ENCODE data around the gene AIFM2.
A peak's percentile ranks its signal among the peaks of the same experiment; 100 is the strongest.

AIFM2 gene

DNA sequence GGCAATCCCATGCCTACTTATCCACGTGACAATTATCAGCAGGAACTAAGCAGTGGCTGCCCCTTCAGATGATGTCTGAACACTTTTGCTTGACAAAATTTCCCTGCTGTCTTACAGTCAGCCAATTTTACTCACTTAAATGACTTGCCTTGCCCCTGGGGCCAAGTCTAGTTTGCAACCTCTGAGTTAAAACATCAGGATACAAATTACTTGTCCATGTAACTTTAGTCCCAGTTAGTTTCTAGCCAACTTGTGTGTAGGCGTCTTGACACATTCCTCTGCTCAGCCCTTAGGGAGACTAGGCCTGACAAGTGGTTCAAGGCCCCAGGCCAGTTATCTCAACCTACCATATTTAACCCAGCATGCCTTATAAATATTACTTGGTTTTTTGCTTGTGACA lies 25.5 kb upstream of the AIFM2 start:
- peaks cover 76% of the 10 kb centered on the region for H3K36me3 ChIP-seq
- no peaks in the 10 kb centered on the region for H3K9me3 ChIP-seq (ENCODE audit: severe bottlenecking)
- H3K27ac ChIP-seq: no peak overlapping the region
- H3K27me3 ChIP-seq (ENCODE audit: insufficient read depth, low read depth, severe bottlenecking): no peaks in the 10 kb centered on the region
- no peak overlapping the region for H3K4me3 ChIP-seq (ENCODE audit: low read depth, low read length)
- no peak for DNase-seq
- TF ChIP-seq, protein P1, sequence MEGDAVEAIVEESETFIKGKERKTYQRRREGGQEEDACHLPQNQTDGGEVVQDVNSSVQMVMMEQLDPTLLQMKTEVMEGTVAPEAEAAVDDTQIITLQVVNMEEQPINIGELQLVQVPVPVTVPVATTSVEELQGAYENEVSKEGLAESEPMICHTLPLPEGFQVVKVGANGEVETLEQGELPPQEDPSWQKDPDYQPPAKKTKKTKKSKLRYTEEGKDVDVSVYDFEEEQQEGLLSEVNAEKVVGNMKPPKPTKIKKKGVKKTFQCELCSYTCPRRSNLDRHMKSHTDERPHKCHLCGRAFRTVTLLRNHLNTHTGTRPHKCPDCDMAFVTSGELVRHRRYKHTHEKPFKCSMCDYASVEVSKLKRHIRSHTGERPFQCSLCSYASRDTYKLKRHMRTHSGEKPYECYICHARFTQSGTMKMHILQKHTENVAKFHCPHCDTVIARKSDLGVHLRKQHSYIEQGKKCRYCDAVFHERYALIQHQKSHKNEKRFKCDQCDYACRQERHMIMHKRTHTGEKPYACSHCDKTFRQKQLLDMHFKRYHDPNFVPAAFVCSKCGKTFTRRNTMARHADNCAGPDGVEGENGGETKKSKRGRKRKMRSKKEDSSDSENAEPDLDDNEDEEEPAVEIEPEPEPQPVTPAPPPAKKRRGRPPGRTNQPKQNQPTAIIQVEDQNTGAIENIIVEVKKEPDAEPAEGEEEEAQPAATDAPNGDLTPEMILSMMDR (IDR thresholded peaks at IDR 0.05; ENCODE audit: low read depth, low read length): no peak

DNA sequence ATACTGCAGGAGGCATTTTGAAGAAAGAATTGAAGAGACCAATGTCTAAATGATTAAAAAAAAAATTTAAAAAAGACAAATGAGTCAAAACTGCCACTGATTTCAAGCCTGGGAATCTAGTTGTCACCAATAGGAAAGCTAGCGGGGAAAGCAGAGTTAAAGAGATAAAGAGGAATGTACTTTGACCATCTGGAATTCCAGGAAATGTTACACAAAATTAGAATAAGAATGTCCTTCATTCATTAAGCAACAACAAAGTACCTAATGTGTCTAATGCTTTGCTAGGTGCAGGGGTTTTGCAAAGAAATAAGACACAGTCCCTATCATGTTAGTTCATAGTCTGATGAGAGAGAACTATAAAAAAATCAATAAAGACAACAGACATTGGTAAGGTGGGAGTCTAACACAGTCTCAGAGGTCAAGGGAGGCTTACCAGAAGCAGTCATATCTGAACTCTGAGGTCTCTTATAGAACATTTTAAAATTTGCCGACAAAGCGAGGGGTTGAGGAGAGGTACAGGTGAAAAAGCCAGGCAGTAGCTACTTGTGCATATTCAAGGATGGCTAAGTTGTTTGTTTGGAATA lies 22.7 kb upstream of the AIFM2 start:
- H3K36me3 ChIP-seq: peaks cover 78% of the 10 kb centered on the region
- H3K27ac ChIP-seq: no peak overlapping the region
- TF ChIP-seq, protein P1 (IDR thresholded peaks at IDR 0.05; ENCODE audit: low read depth, low read length): no peak
- no peak for DNase-seq
- H3K4me3 ChIP-seq (ENCODE audit: low read depth, low read length): no peak overlapping the region
- H3K9me3 ChIP-seq (ENCODE audit: severe bottlenecking): no peaks in the 10 kb centered on the region
- H3K27me3 ChIP-seq (ENCODE audit: insufficient read depth, low read depth, severe bottlenecking): no peaks in the 10 kb centered on the region

DNA sequence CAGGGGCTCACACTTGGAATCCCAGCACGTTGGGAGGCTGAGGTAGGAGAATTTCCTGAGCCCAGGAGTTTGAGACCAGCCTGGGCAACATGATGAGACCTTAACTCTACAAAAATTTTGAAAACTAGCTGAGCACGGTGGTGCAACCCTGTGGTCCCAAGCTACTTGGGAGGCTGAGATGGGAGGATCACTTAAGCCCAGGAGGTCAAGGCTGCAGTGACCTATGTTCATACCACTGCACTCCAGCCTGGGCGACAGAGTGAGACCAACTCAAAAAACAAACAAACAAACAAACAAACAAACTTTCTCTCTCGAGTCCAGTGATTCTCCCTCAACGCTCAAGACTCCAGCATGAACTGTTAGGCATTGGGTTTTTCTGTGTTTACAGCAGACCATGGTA lies 15.9 kb upstream of the AIFM2 start:
- DNase-seq: no peak
- Histone ChIP-seq H3K27me3 (ENCODE audit: insufficient read depth, low read depth, severe bottlenecking) (no peaks in the 10 kb centered on the region), H3K4me3 (ENCODE audit: low read depth, low read length) (no peak overlapping the region), H3K36me3 (peaks cover 25% of the 10 kb centered on the region), H3K9me3 (ENCODE audit: severe bottlenecking) (no peaks in the 10 kb centered on the region), H3K27ac (no peak overlapping the region)
- TF ChIP-seq, protein P1 (IDR thresholded peaks at IDR 0.05; ENCODE audit: low read depth, low read length): no peak

DNA sequence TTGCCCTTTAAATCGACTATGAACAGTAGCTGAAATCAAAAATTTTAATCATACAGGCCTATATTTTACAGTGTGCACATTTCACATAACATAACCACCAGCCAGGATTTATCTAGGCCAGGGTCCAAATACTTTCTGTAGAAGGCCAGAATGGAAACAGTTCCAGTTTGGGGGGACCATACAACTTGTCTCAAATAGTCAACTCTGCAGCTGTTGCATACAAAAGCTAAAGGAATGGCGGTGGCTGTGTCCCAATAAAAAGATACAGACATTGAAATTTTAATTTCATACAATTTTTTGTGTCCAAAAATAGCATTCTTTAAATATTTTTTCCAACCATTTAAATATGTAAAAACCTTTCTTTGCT lies 14.6 kb upstream of the AIFM2 start:
- no peak for DNase-seq
- peaks cover 16% of the 10 kb centered on the region for H3K36me3 ChIP-seq
- no peaks in the 10 kb centered on the region for H3K27me3 ChIP-seq (ENCODE audit: insufficient read depth, low read depth, severe bottlenecking)
- H3K27ac ChIP-seq: peak overlapping the region; percentile 48
- H3K4me3 ChIP-seq (ENCODE audit: low read depth, low read length): no peak overlapping the region; the same call in 1 of the 2 replicates
- TF ChIP-seq, protein P1 (IDR thresholded peaks at IDR 0.05; ENCODE audit: low read depth, low read length): no peak
- no peaks in the 10 kb centered on the region for H3K9me3 ChIP-seq (ENCODE audit: severe bottlenecking)

DNA sequence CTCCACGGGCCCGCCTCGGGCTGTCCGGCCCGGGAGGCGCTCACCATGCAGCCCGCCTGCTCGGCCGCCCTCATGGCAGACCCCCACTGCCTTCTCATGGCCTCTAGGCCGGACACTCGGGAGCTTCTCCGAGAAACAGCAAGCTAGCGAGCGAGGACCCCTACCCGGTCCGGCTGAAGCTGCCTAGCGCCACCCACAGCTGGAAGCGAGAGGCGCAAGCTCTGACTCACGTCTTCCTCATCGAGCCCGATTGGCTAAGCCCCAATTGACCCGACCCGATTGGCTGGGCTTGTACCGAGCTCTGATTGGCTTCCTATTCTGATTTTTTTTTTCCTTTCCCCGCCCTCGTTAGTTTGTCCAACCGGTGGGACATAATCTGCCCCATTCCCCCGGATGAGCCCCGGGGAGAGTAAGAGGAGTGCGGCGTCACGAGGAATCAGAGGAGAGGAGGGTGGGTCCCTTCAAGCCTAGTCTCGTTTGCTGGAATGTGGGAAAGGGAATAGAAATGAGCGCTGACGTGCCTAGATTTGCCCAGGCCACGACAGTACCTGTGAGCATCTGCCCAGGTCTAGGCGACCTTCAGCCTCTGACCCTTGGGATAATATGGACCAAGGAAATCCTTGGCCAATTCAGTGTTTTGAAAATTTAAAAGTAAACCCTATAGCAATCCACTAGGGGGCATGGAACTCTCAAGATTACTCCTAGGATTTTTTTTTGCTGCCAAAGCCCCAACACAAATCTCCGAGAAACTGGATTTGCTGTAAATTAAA lies 14.0 kb upstream of the AIFM2 start, which contains the start of gene TYSND1:
TSS of gene TYSND1 (minus strand) at position 212 of the 770 bp plus-strand sequence. CDS start at position 98, 114 bp downstream.
- peak within 1 kb of the TSS; percentile 77 for H3K27ac ChIP-seq
- peak; percentile 98 for DNase-seq

More for the DNA sequence above, 14.0 kb upstream of the AIFM2 start, which contains the start of gene TYSND1:
- H3K27me3 ChIP-seq (ENCODE audit: insufficient read depth, low read depth, severe bottlenecking): no peaks in the 10 kb centered on the region
- no peaks in the 10 kb centered on the region for H3K9me3 ChIP-seq (ENCODE audit: severe bottlenecking)
- peak within 1 kb of the TSS; percentile 74 for H3K4me3 ChIP-seq (ENCODE audit: low read depth, low read length)
- peaks cover 10% of the 10 kb centered on the region for H3K36me3 ChIP-seq
- TF ChIP-seq, protein P1 (IDR thresholded peaks at IDR 0.05; ENCODE audit: low read depth, low read length): peak; percentile 96

All from WERI-Rb-1 (cell line).